ENCODE results near the gene HMGB1. TPM values are rescaled to one million over a fixed set of nuclear protein-coding genes. Genes with fewer than 3 reads are reported as not detected.

Gene HMGB1
- total RNA-seq: 100 to 1,000 TPM; 223 to 629 (median 402) TPM

DNA sequence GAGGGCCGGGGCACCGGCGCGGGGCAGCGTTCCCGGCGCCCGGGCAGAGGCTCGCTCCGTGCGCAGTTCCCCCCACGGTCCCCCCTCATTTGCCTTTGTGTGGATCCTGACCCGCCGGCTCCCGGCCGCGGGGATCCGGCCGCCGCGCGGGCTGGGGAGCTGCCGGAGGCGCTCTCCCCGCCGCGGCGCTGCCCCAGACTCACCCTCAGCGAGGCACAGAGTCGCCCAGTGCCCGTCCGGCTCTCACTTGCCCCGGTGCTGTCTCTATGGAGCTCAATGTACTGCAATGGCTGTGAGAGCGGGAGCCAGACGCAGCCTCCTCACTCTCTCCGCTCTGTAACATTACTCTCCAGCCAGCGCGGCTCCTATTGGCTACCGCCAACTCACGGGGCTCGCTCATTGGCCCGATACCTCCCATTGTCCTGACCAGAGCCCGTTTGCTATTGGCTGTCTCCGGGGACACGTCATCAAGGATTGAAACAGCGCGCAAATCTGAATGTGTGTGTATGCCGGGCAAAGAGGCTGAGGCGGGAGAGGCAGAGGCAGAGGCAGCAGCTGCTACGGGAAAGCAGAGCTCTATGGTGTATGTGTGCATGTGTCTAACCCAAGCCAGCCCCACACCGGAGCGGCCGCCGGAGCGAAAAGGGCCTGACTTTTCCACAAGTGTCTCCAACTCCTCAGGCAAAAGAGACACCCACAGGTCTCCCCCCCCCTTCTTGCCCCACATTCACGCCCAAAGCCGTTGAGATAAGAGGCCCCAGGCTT lies at the start of gene HMGB1:
Gene HMGB1, minus strand, starts transcription at position 344 of the 765 bp plus-strand sequence. CDS start 2,256 bp downstream, outside the sequence.
- Histone ChIP-seq H3K4me3 (peak within 1 kb of the TSS; percentile 67 to 97), H3K27ac (peak within 1 kb of the TSS; percentile 99 to 100), H3K4me1 (peaks cover 0 to 4% of the 10 kb centered on the region in 2 donors), H3K27me3 (no peaks in the 10 kb centered on the region), H3K9me3 (no peaks in the 10 kb centered on the region), H3K36me3 (no peaks in the 10 kb centered on the region)
- intact Hi-C loops (cut with DNase I; ENCODE audit: low total_unique reads): loop anchor here (10.0 kb wide), 2 partner anchors 109 to 329 kb away; no protein-coding TSS in a partner anchor
- peak; percentile 100 for TF ChIP-seq POLR2A (IDR thresholded peaks at IDR 0.05)
- TF ChIP-seq, protein P1, sequence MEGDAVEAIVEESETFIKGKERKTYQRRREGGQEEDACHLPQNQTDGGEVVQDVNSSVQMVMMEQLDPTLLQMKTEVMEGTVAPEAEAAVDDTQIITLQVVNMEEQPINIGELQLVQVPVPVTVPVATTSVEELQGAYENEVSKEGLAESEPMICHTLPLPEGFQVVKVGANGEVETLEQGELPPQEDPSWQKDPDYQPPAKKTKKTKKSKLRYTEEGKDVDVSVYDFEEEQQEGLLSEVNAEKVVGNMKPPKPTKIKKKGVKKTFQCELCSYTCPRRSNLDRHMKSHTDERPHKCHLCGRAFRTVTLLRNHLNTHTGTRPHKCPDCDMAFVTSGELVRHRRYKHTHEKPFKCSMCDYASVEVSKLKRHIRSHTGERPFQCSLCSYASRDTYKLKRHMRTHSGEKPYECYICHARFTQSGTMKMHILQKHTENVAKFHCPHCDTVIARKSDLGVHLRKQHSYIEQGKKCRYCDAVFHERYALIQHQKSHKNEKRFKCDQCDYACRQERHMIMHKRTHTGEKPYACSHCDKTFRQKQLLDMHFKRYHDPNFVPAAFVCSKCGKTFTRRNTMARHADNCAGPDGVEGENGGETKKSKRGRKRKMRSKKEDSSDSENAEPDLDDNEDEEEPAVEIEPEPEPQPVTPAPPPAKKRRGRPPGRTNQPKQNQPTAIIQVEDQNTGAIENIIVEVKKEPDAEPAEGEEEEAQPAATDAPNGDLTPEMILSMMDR (IDR thresholded peaks at IDR 0.05): peak in 1 of 4 experiments; percentile 4
- peak; percentile 97 to 98 for DNase-seq

DNA sequence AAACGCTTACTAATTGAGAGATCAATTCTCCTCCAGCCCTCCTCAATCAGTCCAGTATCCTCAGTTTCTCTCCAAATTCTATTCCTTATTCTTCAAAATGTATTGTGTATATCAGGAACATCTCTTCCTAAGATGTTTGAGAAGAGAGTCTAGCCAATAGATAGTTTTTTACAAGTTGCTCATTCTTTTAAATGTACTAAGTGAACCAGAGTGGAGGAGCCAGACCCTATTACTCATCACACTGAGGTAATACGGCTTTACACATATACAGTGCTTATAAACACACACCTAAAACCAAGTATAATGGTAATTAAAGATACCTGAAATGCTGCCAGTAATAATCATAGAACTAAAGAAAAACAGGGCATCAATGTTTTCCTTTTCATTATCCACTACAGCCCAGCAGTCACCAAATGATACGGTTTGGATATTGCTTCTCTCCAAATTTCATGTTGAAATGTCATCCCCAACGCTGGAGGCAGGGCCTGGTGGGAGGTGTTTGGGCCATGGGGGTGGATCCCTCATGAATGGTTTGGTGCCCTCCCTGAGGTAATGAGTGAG lies 45.2 kb upstream of the HMGB1 start:
- DNase-seq: peak in 1 of 2 donors; percentile 21
- intact Hi-C loops (cut with DNase I; ENCODE audit: low total_unique reads): no loop called here
- Histone ChIP-seq H3K4me3 (no peak overlapping the region), H3K9me3 (no peaks in the 10 kb centered on the region), H3K4me1 (peaks cover 0 to 3% of the 10 kb centered on the region in 2 donors), H3K36me3 (no peaks in the 10 kb centered on the region), H3K27ac (peak overlapping the region; percentile 67 to 71), H3K27me3 (no peaks in the 10 kb centered on the region)
- TF ChIP-seq, protein P1 (IDR thresholded peaks at IDR 0.05): no peak
- no peak for TF ChIP-seq POLR2A (IDR thresholded peaks at IDR 0.05)

DNA sequence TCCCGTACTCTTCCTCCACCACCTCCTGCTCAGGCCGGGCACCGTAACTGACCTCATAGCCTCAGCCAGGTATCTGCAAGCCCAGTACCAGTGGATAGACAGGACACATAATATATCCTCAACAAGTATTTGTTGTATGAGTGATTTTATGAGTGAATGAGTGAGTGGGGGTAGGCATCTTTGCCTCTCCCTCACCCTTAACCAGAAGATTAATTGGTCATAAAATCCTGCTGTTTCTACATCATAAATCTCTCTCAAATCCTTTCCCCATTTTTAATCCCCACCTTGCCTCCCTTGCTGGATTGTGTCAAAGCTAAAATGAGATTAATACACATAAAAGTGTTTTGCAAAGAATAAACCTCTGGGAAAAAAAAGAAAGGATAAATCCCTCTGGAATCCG lies 44.4 kb upstream of the HMGB1 start:
- Histone ChIP-seq H3K4me3 (no peak overlapping the region), H3K4me1 (peaks cover 0 to 3% of the 10 kb centered on the region in 2 donors), H3K27me3 (no peaks in the 10 kb centered on the region), H3K36me3 (no peaks in the 10 kb centered on the region), H3K9me3 (no peaks in the 10 kb centered on the region), H3K27ac (peak overlapping the region; percentile 67 to 71)
- intact Hi-C loops (cut with DNase I; ENCODE audit: low total_unique reads): no loop called here
- TF ChIP-seq POLR2A (IDR thresholded peaks at IDR 0.05): no peak
- TF ChIP-seq, protein P1 (IDR thresholded peaks at IDR 0.05): no peak
- DNase-seq: no peak

DNA sequence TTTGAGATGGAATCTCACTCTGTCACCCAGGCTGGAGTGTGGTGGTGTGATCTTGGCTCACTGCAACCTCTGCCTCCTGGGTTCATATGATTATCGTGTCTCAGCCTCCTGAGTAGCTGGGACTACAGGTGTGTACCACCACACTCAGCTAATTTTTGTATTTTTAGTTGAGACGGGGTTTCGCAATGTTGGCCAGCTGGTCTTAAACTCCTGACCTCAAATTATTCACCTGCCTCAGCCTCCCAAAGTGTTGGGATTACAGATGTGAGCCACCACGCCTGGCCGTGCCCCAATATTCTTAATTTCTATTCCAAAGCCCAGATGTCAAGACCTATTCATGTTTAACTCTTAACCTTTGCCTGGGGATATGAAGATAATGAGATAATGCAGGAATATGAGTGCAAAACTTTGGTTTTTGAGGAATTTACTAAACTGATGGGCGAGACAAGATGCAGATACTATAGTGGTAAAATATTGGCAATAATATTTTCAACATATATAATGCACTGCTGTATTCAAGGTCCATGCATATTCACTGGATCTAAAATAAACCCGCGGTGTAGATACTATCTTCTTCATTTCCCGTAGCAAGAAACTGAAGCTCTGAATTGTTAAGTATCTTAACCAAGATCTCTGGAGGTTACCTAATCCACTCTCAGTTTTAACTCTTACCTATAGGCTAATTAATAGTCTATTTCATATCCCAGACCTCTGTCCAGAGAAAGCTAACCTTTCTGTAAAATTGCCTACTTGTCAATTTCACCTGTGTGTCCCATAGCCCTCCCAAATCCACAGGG lies 43.7 kb upstream of the HMGB1 start:
- Histone ChIP-seq H3K4me1 (peaks cover 0 to 3% of the 10 kb centered on the region in 2 donors), H3K27ac (peak overlapping the region in 1 of 2 donors; percentile 67), H3K9me3 (no peaks in the 10 kb centered on the region), H3K36me3 (no peaks in the 10 kb centered on the region), H3K27me3 (no peaks in the 10 kb centered on the region), H3K4me3 (no peak overlapping the region)
- TF ChIP-seq, protein P1 (IDR thresholded peaks at IDR 0.05): no peak
- no peak for TF ChIP-seq POLR2A (IDR thresholded peaks at IDR 0.05)
- intact Hi-C loops (cut with DNase I; ENCODE audit: low total_unique reads): no loop called here
- DNase-seq: no peak

Data from uterus (tissue), 4 donors.